ENCODE results near the gene GNL2. TPM values are rescaled to one million over a fixed set of nuclear protein-coding genes. Genes with fewer than 3 reads are reported as not detected.

GNL2 gene
- total and polyA plus RNA-seq, 4 donors, result 14.8 to 29.2 (median 21.3) TPM

GRCh38 chr1:37605061-37605650 lies 9.4 kb upstream of the GNL2 start:
- H3K27ac ChIP-seq (ENCODE audit: low read depth in 1 of 2, low read length in 2 of 2), result no peak overlapping the region
- H3K9ac ChIP-seq (ENCODE audit: low read depth in 1 of 2, low read length in 2 of 2), result no peak overlapping the region
- H3K4me1 ChIP-seq (ENCODE audit: control insufficient read depth in 4 of 4, insufficient read depth in 4 of 4, low read length in 3 of 4), result peaks cover 0 to 3% (median 1%) of the 10 kb centered on the region in 4 donors
- H3K27me3 ChIP-seq (ENCODE audit: control insufficient read depth in 4 of 4, insufficient read depth in 4 of 4, low read length in 3 of 4), result no peaks in the 10 kb centered on the region
- H3K9me3 ChIP-seq (ENCODE audit: control insufficient read depth in 4 of 4, low read length in 3 of 4), result no peaks in the 10 kb centered on the region
- DNase-seq (ENCODE audit: low spot score), result no peak
- H3K4me3 ChIP-seq (ENCODE audit: low read depth in 1 of 3, low read length in 3 of 3), result no peak overlapping the region
- 76% methylated on average over 12 of the region's 12 CpGs for WGBS
- TF ChIP-seq RXRA (IDR thresholded peaks at IDR 0.05), result no peak
- TF ChIP-seq NR2F2 (IDR thresholded peaks at IDR 0.05), result no peak
- no peak for TF ChIP-seq YY1 (IDR thresholded peaks at IDR 0.05)
- TF ChIP-seq FOXA2 (IDR thresholded peaks at IDR 0.05), result no peak
- no peak for TF ChIP-seq HNF4A (conservative IDR thresholded peaks at IDR 0.05)
- TF ChIP-seq GABPA (IDR thresholded peaks at IDR 0.05 in 1 of 2, conservative IDR thresholded peaks at IDR 0.05 in 1 of 2), result no peak
- TF ChIP-seq JUND (IDR thresholded peaks at IDR 0.05), result no peak
- TF ChIP-seq RAD21 (IDR thresholded peaks at IDR 0.05), result no peak
- no peak for TF ChIP-seq SP1 (IDR thresholded peaks at IDR 0.05)
- no peak for TF ChIP-seq HNF4G (IDR thresholded peaks at IDR 0.05)
- TF ChIP-seq, protein P1, sequence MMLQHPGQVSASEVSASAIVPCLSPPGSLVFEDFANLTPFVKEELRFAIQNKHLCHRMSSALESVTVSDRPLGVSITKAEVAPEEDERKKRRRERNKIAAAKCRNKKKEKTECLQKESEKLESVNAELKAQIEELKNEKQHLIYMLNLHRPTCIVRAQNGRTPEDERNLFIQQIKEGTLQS (IDR thresholded peaks at IDR 0.05), result no peak
- TF ChIP-seq MAX (IDR thresholded peaks at IDR 0.05), result no peak
- TF ChIP-seq EGR1 (IDR thresholded peaks at IDR 0.05; ENCODE audit: low read depth in 2 of 2), result no peak
- TF ChIP-seq TAF1 (conservative IDR thresholded peaks at IDR 0.05), result no peak
- H3K36me3 ChIP-seq (ENCODE audit: control insufficient read depth in 4 of 4, insufficient read depth in 3 of 4, low read depth in 1 of 4, low read length in 3 of 4), result no peaks in the 10 kb centered on the region

- no peak overlapping the region for H3K27ac ChIP-seq (ENCODE audit: low read depth in 1 of 2, low read length in 2 of 2)
- H3K9me3 ChIP-seq (ENCODE audit: control insufficient read depth in 4 of 4, low read length in 3 of 4), result no peaks in the 10 kb centered on the region
- no peaks in the 10 kb centered on the region for H3K27me3 ChIP-seq (ENCODE audit: control insufficient read depth in 4 of 4, insufficient read depth in 4 of 4, low read length in 3 of 4)
- 33% methylated on average over 8 of the region's 8 CpGs for WGBS
- H3K36me3 ChIP-seq (ENCODE audit: control insufficient read depth in 4 of 4, insufficient read depth in 3 of 4, low read depth in 1 of 4, low read length in 3 of 4), result no peaks in the 10 kb centered on the region
- H3K4me3 ChIP-seq (ENCODE audit: low read depth in 1 of 3, low read length in 3 of 3), result no peak overlapping the region
- H3K9ac ChIP-seq (ENCODE audit: low read depth in 1 of 2, low read length in 2 of 2), result no peak overlapping the region
- H3K4me1 ChIP-seq (ENCODE audit: control insufficient read depth in 4 of 4, insufficient read depth in 4 of 4, low read length in 3 of 4), result peaks cover 0 to 3% (median 1%) of the 10 kb centered on the region in 4 donors
- no peak for DNase-seq (ENCODE audit: low spot score)
- peak; percentile 61 for TF ChIP-seq CTCF (IDR thresholded peaks at IDR 0.05; ENCODE audit: low read depth, low read length, missing input control)
- TF ChIP-seq RAD21 (IDR thresholded peaks at IDR 0.05), result peak; percentile 67 to 79
- TF ChIP-seq, protein P2, sequence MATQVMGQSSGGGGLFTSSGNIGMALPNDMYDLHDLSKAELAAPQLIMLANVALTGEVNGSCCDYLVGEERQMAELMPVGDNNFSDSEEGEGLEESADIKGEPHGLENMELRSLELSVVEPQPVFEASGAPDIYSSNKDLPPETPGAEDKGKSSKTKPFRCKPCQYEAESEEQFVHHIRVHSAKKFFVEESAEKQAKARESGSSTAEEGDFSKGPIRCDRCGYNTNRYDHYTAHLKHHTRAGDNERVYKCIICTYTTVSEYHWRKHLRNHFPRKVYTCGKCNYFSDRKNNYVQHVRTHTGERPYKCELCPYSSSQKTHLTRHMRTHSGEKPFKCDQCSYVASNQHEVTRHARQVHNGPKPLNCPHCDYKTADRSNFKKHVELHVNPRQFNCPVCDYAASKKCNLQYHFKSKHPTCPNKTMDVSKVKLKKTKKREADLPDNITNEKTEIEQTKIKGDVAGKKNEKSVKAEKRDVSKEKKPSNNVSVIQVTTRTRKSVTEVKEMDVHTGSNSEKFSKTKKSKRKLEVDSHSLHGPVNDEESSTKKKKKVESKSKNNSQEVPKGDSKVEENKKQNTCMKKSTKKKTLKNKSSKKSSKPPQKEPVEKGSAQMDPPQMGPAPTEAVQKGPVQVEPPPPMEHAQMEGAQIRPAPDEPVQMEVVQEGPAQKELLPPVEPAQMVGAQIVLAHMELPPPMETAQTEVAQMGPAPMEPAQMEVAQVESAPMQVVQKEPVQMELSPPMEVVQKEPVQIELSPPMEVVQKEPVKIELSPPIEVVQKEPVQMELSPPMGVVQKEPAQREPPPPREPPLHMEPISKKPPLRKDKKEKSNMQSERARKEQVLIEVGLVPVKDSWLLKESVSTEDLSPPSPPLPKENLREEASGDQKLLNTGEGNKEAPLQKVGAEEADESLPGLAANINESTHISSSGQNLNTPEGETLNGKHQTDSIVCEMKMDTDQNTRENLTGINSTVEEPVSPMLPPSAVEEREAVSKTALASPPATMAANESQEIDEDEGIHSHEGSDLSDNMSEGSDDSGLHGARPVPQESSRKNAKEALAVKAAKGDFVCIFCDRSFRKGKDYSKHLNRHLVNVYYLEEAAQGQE (IDR thresholded peaks at IDR 0.05), result no peak
Measured at GRCh38 chr1:37602750-37603694, 7.3 kb upstream of the GNL2 start.

Measured in liver (tissue), 9 donors.